NOMO-1 (cell line): ENCODE measurements around the gene NME3.
"Not testable (repeated sequence)": the region's sequence is repeated elsewhere in the genome, so short reads cannot be mapped to it uniquely, and the experiment has no call there.

ENCODE experiments used
- DNase-seq, 2 experiments: peaks; one replicate each; lab custom pipeline; 2025; ENCODE audit not compliant: unreplicated experiment in 2 of 2; lab: John Stamatoyannopoulos, UW

Gene NME3

GRCh38 chr16:1771188-1771863 lies at the start of gene NME3:
NME3 (minus strand) TSS chr16:1771543; CDS start chr16:1771534, 9 bp downstream.
- peak; percentile 42 to 62 for DNase-seq

DNA sequence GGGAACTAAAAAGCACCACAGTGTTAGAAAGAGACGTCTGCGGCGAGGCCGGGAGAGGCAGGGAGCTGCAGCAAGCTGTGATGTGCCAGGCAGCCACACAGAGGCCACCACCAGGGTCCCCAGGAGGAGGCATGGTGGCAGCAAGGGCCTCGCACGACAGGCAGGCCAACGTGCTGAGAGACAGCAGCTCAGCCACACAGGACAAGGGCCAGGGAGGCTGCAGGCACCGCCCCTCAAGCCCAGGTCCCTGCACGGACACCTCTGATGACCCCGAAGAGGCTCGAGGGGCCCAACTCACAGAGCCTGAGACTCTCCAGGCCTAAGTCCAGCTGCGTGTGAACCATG lies 49.6 kb upstream of the NME3 start:
- DNase-seq = no peak

DNA sequence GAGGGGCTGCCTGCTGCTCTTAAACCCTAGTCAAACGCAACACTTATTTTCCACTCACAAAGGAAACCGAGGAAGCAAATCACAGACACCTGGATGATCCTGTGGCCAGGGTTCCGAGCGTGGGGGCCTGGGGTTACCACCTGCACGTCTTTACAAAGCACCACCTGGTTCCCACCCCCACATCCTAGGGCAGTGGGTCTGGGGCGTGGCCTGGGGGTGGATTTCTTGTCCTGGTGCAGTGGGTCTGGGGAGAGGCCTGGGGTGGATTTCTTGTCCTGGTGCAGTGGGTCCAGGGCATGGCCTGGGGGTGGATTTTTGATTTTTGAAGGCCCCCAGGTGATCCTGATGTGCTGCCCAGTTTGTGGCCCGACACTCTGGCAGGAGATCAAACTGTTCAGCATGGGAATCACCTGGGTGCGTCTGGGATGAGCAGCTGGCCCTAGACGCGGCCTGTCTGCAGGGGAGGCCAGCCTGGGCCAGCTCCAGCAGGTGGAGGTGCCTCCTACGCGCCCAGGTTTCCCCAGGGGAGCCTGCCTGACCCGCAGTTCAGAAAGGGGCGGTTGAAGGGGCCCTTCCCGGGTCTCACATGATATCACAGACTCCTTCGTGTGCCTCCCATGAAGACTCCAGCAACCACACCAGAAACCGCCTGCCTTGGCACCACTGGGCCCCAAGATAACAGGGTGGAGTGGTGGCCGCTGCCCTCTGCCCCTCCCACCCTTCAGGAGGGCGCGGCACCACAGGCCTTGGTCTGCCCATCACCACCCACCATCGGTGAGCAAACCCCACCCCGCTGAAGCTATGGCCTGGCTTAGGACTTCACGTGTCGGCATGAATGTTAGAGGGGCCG lies 49.0 kb upstream of the NME3 start:
- DNase-seq = no peak

GRCh38 chr16:1819611-1820010 lies 48.3 kb upstream of the NME3 start:
- no peak for DNase-seq

DNA sequence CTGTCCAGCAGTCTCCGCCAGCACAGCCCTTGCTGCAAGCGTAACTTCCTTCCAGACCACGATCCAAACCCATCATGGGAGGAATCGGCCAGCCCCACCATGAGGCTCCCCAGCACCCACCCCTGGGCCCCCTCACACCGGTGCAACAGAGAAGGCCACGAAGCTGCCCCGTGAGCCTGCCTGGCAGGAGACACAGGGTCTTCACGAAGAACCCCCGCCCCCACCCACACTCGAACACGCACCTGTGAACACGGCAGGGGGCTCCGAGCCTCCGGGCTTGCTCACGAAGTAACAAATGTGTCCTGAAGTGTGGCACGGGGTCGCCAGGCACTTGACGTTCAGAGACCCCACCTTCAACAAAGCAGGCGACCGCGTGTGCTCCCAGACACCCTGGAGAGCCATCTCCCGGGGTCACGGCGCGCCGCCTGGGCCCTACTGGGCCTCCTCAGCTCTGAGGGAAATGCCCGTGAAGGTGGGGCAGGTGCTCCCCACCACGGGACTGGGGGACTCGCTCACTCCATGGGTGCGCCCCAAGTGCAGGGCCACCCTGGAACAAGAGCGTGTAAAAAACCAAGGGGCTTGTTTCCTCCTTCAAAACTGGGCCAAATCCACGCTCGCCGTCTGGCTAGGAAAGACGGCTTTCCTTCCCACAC lies 47.7 kb upstream of the NME3 start:
- no peak for DNase-seq

- no peak for DNase-seq
Measured at GRCh38 chr16:1818204-1818872, 47.0 kb upstream of the NME3 start.

GRCh38 chr16:1817716-1818115 lies 46.4 kb upstream of the NME3 start:
- no peak for DNase-seq

- DNase-seq = no peak
Measured at GRCh38 chr16:1817276-1817589, 45.9 kb upstream of the NME3 start.

- DNase-seq = no peak
Measured at GRCh38 chr16:1816396-1817275, 45.3 kb upstream of the NME3 start.

DNA sequence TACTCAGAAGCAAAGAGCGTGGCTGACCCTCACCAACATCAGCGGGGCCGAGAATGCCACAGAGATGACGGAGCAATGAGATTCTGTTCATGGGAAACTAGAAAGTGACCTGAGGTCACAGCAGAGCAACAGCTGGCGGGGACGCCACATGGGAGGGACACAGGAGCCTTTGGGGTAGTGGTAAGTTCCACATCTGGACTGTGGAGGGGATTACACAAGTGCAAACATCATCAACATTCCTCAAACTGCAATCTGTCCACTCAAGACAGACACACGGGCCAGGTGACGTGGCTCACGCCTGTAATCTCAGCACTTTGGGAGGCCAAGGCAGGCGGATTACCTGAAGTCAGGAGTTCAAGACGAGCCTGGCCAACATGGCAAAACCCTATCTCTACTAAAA lies 44.1 kb upstream of the NME3 start:
- no peak for DNase-seq

DNA sequence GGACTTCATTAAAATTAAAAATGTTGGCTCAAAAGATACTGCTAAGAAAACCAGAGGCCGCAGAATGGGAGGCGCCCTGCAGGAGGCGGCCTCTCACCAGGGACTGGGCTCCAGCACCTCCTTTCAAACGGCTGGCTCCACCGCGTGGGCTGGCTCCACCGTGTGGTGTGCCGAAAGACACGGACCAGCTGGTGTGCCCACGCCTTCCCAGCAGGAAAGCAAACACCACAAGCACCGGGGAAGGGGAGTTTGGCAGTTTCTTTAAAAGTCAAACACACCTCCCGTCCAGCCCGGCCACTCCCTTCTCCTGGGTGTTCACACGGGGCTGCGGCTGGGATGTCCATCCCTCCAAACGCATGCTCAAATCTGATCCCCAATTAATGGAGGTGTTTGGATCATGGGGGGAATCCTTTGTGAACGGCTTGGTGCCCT lies 41.4 kb upstream of the NME3 start:
- DNase-seq = no peak

DNA sequence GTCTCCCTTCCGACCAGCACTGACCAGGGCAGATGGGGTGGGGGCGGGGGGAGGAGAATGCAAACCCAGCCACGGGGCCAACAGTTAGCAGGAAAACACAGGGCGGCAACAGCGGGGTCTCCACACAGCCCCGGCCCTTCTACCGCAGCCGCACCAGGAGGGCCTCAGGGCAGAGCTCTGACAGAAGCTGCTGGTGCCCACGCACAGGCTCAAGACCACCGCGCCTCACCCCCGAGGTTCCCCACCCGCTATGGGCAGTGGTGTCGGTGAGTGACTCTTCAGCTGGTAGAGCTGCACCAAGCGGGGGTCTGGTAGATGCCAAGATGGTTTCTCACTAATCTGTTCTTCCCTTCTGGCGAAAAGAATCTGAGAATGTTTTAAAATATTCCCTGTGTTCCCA lies 39.2 kb upstream of the NME3 start:
- no peak for DNase-seq

DNA sequence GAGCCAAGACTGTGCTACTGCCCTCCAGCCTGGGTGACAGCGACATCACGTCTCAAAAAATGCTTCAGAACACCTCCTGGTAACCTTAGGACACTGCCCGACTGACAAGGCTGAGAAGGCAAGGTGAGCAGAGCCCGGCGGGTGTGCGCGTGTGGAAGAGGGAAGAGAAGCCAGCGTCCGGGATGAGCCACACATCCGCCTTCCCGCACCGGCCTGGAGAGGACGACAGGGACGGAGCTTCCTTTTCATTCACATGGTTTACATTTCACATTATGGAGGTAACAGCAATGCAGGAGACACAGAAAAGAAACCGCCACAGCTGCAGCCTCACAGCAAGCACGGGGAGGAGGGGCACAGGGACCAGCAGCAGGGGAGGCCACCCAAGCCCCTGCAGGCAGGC lies 38.8 kb upstream of the NME3 start:
- no peak for DNase-seq

- no peak for DNase-seq
Measured at GRCh38 chr16:1809281-1809801, 38.0 kb upstream of the NME3 start.

DNA sequence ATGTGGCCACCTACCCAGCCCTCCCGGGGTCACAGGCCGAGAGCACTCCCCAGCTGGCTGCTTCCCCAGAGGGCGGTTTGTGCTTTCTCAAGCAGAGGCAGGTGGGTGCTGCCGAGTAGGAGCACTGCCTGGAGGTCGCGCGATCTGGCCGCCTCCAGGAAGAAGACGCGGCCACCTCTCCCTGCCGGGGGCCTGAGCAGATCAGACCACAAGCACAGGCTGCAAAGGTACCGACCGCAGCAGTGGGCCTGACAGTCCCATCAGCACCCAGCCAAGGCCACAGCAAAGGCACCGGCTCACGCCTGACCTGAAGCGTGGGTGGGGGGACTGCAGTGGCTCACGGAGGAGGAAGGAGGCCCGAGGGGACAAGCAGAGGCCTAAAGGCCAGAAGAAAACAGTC lies 37.3 kb upstream of the NME3 start:
- no peak for DNase-seq

DNA sequence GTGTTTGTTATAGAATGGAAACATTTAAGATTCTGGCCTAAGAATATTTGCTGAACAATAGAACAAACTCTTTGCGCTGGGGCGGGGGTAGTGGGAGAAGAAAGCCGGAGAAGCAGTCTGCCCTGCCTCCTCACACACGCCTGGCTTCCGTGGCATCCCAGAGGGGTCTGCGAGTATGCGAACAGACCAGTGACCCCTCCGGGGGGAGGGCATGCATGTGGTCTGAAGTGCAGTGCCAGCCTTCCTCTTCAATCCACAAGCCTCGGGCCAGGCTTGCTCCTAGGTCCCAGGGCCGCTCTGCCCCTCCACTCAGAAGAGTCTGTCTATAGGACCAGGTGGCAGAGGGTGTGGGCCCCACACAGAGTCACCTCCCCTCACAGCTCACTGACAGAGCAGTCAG lies 36.3 kb upstream of the NME3 start:
- no peak for DNase-seq

GRCh38 chr16:1800701-1801100 lies 29.4 kb upstream of the NME3 start:
- no peak for DNase-seq

DNA sequence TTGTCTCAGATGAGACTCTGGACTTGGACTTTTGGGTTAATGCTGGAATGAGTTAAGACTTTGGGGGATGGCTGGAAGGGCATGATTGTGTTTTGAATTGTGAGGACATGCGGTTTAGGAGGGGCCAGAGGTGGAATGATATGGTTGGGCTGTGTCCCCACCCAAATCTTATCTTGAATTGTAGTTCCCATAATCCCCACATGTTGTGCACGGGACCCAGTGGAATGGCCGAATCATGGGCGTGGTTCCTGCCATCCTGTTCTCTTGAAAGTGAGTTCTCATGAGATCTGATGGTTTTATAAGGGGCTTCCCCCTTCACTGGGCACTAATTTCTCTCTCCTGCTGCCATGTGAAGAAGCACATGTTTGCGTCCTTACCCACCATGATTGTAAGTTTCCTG lies 27.9 kb upstream of the NME3 start:
- DNase-seq = not testable (repeated sequence)

- no peak for DNase-seq
Measured at GRCh38 chr16:1794908-1795666, 23.7 kb upstream of the NME3 start.
